ENCODE measurements around the gene PTPRN2.

- TF ChIP-seq CTCF (IDR thresholded peaks at IDR 0.05) (no peak), REST (IDR thresholded peaks at IDR 0.05; ENCODE audit: insufficient read depth in 1 of 2, low read depth in 2 of 2, low read length in 1 of 2) (no peak)
These were observed 756.3 kb downstream of the PTPRN2 start for GRCh38 chr7:157831143-157831905.
